HG03103 (cell line): Measurements from ENCODE around the gene TEK.

Source experiments
- ATAC-seq: cut with Tn5 transposase; IDR thresholded peaks from one replicate; pipeline ENCODE4 v1.9.1; 2021; ENCODE audit warnings: low read depth; ENCODE audit not compliant: unreplicated experiment

Gene TEK

GRCh38 chr9:27118916-27119315, 9.9 kb downstream of the TEK start:
- no peak for ATAC-seq

- no peak for ATAC-seq
These were observed 15.1 kb downstream of the TEK start for GRCh38 chr9:27124151-27124550.

GRCh38 chr9:27125030-27125429, 16.0 kb downstream of the TEK start:
- no peak for ATAC-seq

- ATAC-seq: no peak
These were observed 16.9 kb downstream of the TEK start for GRCh38 chr9:27125936-27126335.

- no peak for ATAC-seq
These were observed 17.6 kb downstream of the TEK start for GRCh38 chr9:27126670-27127069.

GRCh38 chr9:27129221-27129620, 20.2 kb downstream of the TEK start:
- ATAC-seq: no peak

- no peak for ATAC-seq
These were observed 22.7 kb downstream of the TEK start for GRCh38 chr9:27131731-27132130.

GRCh38 chr9:27133817-27134216, 24.8 kb downstream of the TEK start:
- ATAC-seq: no peak

GRCh38 chr9:27142299-27142930, 33.4 kb downstream of the TEK start:
- no peak for ATAC-seq

GRCh38 chr9:27145143-27145542, 36.1 kb downstream of the TEK start:
- no peak for ATAC-seq

- no peak for ATAC-seq
These were observed 40.6 kb downstream of the TEK start for GRCh38 chr9:27149651-27150050.

- ATAC-seq: no peak
These were observed 41.9 kb downstream of the TEK start for GRCh38 chr9:27150746-27151406.

- no peak for ATAC-seq
These were observed 42.8 kb downstream of the TEK start for GRCh38 chr9:27151693-27152404.

- ATAC-seq: no peak
These were observed 43.3 kb downstream of the TEK start for GRCh38 chr9:27152405-27152718.

GRCh38 chr9:27154908-27155307, 45.9 kb downstream of the TEK start:
- ATAC-seq: no peak

- ATAC-seq: no peak
These were observed 48.1 kb downstream of the TEK start for GRCh38 chr9:27157097-27157496.

GRCh38 chr9:27157736-27158135, 48.7 kb downstream of the TEK start:
- ATAC-seq: no peak

GRCh38 chr9:27160636-27161035, 51.6 kb downstream of the TEK start:
- no peak for ATAC-seq

- ATAC-seq: no peak
These were observed 53.0 kb downstream of the TEK start for GRCh38 chr9:27162045-27162444.

- no peak for ATAC-seq
These were observed 56.0 kb downstream of the TEK start for GRCh38 chr9:27165068-27165467.

GRCh38 chr9:27165670-27166069, 56.6 kb downstream of the TEK start:
- no peak for ATAC-seq

- no peak for ATAC-seq
These were observed 59.5 kb downstream of the TEK start for GRCh38 chr9:27168496-27168895.
